Suprapubic skin (tissue), 3 donors: ENCODE data around the gene KDM6A.

Source experiments
- EP300 ChIP-seq: sonication (generic); formaldehyde crosslinking; IDR thresholded peaks from one replicate; pipeline ENCODE4 v1.6.1; 2017; ENCODE audit warnings: antibody characterized with exemption
- POLR2A ChIP-seq, 2 donors: fragments of 450-650 bp; IDR thresholded peaks; one replicate each; pipeline ENCODE4 v1.6.1; 2017; ENCODE audit warnings: antibody characterized with exemption in 2 of 2, mild to moderate bottlenecking in 2 of 2, moderate library complexity in 2 of 2
- TF ChIP-seq, protein P1 (sequence below), 2 donors: fragments of 200-600 bp in 1 of 2; fragments of 450-650 bp in 1 of 2; sonication (generic) in 1 of 2; IDR thresholded peaks; one replicate each; pipeline ENCODE4 v1.5.1; 2016 to 2019; ENCODE audit warnings: antibody characterized with exemption in 2 of 2, mild to moderate bottlenecking in 1 of 2, moderate library complexity in 1 of 2

DNA sequence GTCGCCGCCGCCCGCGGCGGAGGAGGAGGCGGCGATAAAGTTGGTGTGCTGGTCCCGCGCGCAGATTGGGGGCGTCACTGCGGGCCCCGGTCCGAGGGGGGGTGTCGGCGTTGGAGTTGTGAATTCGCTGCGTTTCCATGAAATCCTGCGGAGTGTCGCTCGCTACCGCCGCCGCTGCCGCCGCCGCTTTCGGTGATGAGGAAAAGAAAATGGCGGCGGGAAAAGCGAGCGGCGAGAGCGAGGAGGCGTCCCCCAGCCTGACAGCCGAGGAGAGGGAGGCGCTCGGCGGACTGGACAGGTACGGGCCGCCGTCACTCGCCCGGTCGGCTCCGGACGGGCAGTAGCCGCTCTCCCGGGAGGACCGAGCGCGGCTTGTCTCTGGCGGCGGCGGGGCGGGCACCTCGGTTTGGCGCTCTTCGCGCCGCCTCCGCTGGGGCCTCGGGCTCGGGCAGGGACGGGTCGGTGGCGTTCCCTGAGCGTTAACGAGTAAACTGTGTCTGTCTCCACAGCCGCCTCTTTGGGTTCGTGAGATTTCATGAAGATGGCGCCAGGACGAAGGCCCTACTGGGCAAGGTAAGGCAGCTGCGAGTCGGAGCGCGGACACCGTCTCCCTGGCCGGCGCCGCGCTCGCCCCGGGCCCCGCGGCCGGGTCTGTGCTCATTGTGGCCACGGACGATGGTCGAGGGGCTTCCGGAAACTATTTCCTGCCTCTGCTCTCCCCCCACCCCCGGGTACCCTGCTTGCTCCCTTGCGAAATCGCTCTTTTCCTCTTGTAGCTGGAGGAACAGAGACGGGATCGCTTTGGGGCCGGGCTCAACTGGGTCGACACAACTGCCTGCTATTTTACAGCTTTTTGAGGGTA is 658 bp downstream of the KDM6A start:
- TF ChIP-seq, protein P1, sequence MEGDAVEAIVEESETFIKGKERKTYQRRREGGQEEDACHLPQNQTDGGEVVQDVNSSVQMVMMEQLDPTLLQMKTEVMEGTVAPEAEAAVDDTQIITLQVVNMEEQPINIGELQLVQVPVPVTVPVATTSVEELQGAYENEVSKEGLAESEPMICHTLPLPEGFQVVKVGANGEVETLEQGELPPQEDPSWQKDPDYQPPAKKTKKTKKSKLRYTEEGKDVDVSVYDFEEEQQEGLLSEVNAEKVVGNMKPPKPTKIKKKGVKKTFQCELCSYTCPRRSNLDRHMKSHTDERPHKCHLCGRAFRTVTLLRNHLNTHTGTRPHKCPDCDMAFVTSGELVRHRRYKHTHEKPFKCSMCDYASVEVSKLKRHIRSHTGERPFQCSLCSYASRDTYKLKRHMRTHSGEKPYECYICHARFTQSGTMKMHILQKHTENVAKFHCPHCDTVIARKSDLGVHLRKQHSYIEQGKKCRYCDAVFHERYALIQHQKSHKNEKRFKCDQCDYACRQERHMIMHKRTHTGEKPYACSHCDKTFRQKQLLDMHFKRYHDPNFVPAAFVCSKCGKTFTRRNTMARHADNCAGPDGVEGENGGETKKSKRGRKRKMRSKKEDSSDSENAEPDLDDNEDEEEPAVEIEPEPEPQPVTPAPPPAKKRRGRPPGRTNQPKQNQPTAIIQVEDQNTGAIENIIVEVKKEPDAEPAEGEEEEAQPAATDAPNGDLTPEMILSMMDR (IDR thresholded peaks at IDR 0.05) = no peak
- TF ChIP-seq POLR2A (IDR thresholded peaks at IDR 0.05) = peak in 1 of 2 donors; percentile 4
- TF ChIP-seq EP300 = no peak
